HG03108 (cell line): ENCODE data around the gene NOPCHAP1.
"Not testable (repeated sequence)": the region's sequence is repeated elsewhere in the genome, so short reads cannot be mapped to it uniquely, and the experiment has no call there.

Experiments used
- ATAC-seq: cut with Tn5 transposase; IDR thresholded peaks from one replicate; pipeline ENCODE4 v1.9.1; 2021; ENCODE audit warnings: moderate library complexity; ENCODE audit not compliant: unreplicated experiment

The NOPCHAP1 gene

GRCh38 chr12:104964167-104964855, 21.8 kb upstream of the NOPCHAP1 start:
- ATAC-seq, result no peak

GRCh38 chr12:104964856-104965205, 21.3 kb upstream of the NOPCHAP1 start:
- no peak for ATAC-seq

- ATAC-seq, result peak; percentile 91
Measured at GRCh38 chr12:104966677-104967076, 19.4 kb upstream of the NOPCHAP1 start.

GRCh38 chr12:104969343-104969742, 16.8 kb upstream of the NOPCHAP1 start:
- ATAC-seq, result no peak

- ATAC-seq, result no peak
Measured at GRCh38 chr12:104971306-104971705, 14.8 kb upstream of the NOPCHAP1 start.

GRCh38 chr12:104973250-104973649, 12.9 kb upstream of the NOPCHAP1 start:
- no peak for ATAC-seq

GRCh38 chr12:104974626-104975290, 11.4 kb upstream of the NOPCHAP1 start:
- ATAC-seq, result peak; percentile 98

GRCh38 chr12:104975587-104976343, 10.4 kb upstream of the NOPCHAP1 start:
- ATAC-seq, result no peak

- ATAC-seq, result no peak
Measured at GRCh38 chr12:104976703-104977102, 9.4 kb upstream of the NOPCHAP1 start.

- ATAC-seq, result not testable (repeated sequence)
Measured at GRCh38 chr12:104977688-104978087, 8.4 kb upstream of the NOPCHAP1 start.

GRCh38 chr12:104985206-104985605, 910 bp upstream of the NOPCHAP1 start:
- ATAC-seq, result no peak

GRCh38 chr12:104990950-104991349, 4.8 kb downstream of the NOPCHAP1 start:
- no peak for ATAC-seq

- no peak for ATAC-seq
Measured at GRCh38 chr12:104991565-104992128, 5.5 kb downstream of the NOPCHAP1 start.

- no peak for ATAC-seq
Measured at GRCh38 chr12:104994336-104994735, 8.2 kb downstream of the NOPCHAP1 start.

- ATAC-seq, result no peak
Measured at GRCh38 chr12:104997541-104997940, 11.4 kb downstream of the NOPCHAP1 start.

GRCh38 chr12:104998423-104999346, 12.6 kb downstream of the NOPCHAP1 start:
- no peak for ATAC-seq

GRCh38 chr12:104999347-104999685, 13.2 kb downstream of the NOPCHAP1 start:
- ATAC-seq, result no peak

GRCh38 chr12:105001476-105001875, 15.4 kb downstream of the NOPCHAP1 start:
- ATAC-seq, result no peak

- no peak for ATAC-seq
Measured at GRCh38 chr12:105013892-105014291, 27.8 kb downstream of the NOPCHAP1 start.

- ATAC-seq, result no peak
Measured at GRCh38 chr12:105014603-105015002, 28.5 kb downstream of the NOPCHAP1 start.

- no peak for ATAC-seq
Measured at GRCh38 chr12:105015543-105015942, 29.4 kb downstream of the NOPCHAP1 start.
